ENCODE measurements around the gene LPGAT1. TPM values are rescaled to one million over a fixed set of nuclear protein-coding genes. Genes with fewer than 3 reads are reported as not detected.

Gene LPGAT1
- total and polyA plus RNA-seq, 11 donors, result 5.6 to 40.0 (median 25.0) TPM

DNA sequence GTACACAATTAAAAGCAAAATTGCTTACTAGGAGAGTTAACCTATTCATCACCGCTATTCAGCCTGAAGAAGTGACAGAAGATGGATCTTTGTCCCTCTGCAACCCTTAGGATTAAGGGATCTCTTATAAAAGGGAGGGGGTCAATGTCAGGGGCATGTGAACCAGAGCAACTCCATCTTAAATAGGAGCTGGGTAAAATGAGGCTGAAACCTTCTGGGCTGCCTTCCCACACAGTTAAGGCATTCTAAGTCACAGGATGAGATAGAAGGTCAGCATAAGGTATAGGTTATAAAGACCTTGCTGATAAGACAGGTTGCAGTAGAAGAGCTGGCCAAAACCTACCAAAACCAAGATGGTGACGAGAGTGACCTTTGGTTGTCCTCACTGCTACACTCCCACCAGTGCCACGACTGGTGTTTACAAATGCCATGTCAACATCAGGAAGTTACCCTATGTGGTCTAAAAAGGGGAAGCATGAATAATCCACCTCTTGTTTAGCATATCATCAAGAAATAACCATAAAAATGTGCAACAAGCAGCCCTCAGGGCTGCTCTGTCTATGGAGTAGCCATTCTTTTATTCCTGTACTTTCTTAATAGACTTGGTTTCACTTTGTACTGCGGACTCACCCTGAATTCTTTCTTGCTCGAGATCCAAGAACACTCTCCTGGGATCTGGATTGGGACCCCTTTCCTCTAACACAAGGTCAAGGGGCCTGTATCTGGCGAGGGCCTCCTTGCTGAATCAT is 119.8 kb downstream of the LPGAT1 start:
- intact Hi-C loops (cut with DNase I), result no loop called here
- WGBS, 4 donors, result 82 to 90% (median 85%) methylated on average over 6 of the region's 6 CpGs
- no peaks in the 10 kb centered on the region for H3K36me3 ChIP-seq
- ATAC-seq (no peak), DNase-seq (no peak)
- no peaks in the 10 kb centered on the region for H3K27me3 ChIP-seq
- TF ChIP-seq, protein P1, sequence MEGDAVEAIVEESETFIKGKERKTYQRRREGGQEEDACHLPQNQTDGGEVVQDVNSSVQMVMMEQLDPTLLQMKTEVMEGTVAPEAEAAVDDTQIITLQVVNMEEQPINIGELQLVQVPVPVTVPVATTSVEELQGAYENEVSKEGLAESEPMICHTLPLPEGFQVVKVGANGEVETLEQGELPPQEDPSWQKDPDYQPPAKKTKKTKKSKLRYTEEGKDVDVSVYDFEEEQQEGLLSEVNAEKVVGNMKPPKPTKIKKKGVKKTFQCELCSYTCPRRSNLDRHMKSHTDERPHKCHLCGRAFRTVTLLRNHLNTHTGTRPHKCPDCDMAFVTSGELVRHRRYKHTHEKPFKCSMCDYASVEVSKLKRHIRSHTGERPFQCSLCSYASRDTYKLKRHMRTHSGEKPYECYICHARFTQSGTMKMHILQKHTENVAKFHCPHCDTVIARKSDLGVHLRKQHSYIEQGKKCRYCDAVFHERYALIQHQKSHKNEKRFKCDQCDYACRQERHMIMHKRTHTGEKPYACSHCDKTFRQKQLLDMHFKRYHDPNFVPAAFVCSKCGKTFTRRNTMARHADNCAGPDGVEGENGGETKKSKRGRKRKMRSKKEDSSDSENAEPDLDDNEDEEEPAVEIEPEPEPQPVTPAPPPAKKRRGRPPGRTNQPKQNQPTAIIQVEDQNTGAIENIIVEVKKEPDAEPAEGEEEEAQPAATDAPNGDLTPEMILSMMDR (IDR thresholded peaks at IDR 0.05), result no peak
- no peak for TF ChIP-seq POLR2A (IDR thresholded peaks at IDR 0.05)
- H3K9me3 ChIP-seq, result no peaks in the 10 kb centered on the region
- H3K27ac ChIP-seq, result no peak overlapping the region
- peaks cover 0 to 3% (median 0%) of the 10 kb centered on the region in 12 donors for H3K4me1 ChIP-seq
- H3K4me3 ChIP-seq, result no peak overlapping the region

DNA sequence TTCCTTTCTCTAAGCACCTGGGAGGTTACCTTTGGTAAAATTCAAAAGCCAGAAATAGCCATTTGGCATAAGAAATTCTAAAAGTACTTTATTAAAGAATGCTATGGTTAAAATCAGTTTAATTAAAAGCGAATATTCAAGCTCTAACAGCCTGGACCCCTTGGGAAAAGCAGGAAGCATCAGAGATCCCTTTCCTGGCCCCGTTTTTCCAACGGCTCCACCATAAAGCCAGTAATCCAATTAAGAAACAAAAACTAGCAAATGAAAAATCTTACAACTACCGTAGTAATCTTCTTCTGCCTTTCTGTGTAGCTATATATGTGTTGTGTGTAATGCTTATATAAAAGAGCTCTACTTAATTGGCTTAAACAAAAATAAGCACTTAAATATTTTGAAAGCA is 121.6 kb downstream of the LPGAT1 start:
- peaks cover 0 to 11% (median 0%) of the 10 kb centered on the region in 12 donors for H3K4me1 ChIP-seq
- H3K9me3 ChIP-seq, result no peaks in the 10 kb centered on the region
- no peaks in the 10 kb centered on the region for H3K36me3 ChIP-seq
- H3K4me3 ChIP-seq, result no peak overlapping the region
- WGBS, 4 donors, result 63 to 79% (median 75%) methylated on average over 4 of the region's 4 CpGs
- no peak overlapping the region for H3K27ac ChIP-seq
- no peak for DNase-seq
- ATAC-seq, result no peak
- H3K27me3 ChIP-seq, result no peaks in the 10 kb centered on the region
- intact Hi-C loops (cut with DNase I), result no loop called here
- no peak for TF ChIP-seq POLR2A (IDR thresholded peaks at IDR 0.05)
- TF ChIP-seq, protein P1 (IDR thresholded peaks at IDR 0.05), result no peak

DNA sequence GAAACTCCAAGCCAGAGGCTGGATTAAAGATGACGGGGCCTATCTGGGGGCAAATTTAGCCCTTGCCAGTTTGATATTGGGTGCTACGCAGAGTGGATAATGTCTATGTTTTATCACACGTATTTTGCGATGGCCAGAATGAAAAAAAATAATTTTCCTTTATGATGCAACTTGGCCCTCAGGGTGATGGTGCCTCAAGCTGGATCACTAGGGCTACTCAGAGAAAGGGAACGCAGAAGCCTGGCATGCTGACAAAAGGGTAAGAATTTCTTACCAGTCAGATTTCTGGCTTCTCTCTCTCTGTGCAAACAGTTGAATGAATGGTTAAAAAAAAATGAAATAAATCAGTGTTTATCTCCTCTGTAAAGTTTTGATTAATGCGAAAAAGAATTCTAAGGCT is 122.6 kb downstream of the LPGAT1 start:
- Histone ChIP-seq H3K4me3 (no peak overlapping the region), H3K9me3 (no peaks in the 10 kb centered on the region), H3K36me3 (no peaks in the 10 kb centered on the region), H3K27me3 (no peaks in the 10 kb centered on the region), H3K27ac (no peak overlapping the region), H3K4me1 (peaks cover 0 to 11% (median 0%) of the 10 kb centered on the region in 12 donors)
- ATAC-seq (no peak), DNase-seq (no peak)
- 91 to 100% (median 96%) methylated on average over 6 of the region's 6 CpGs for WGBS, 4 donors
- TF ChIP-seq, protein P1 (IDR thresholded peaks at IDR 0.05), result no peak
- no peak for TF ChIP-seq POLR2A (IDR thresholded peaks at IDR 0.05)
- intact Hi-C loops (cut with DNase I), result no loop called here

DNA sequence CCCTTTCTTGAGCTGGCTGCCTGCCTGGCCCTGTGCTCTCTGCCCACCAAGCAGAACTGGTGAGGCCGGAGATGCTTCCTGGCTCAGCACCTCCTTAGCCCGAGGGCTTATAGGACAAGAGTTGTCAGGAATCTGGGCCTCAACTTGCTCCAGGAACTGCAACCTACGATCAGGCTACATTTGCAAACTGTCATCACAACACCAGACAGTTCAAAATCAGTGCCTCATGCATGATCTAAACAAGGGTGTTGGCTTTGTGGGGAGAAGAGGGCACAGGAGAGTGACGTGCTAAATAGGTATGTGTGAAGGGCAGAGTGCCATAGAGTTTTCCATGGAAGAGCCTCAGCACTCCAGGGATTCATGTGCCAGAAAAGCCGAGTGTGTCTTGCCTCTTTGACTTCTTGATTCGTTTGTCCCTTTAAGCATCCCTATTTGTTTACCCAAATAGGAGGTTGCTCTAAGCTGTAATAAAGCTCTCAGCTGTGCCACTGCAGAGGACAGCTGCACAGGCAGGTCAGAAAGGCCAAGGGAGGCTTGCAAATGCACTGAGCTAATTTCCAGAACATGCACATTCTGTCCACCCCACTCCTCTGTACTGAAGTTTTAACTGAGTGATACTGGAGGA is 125.0 kb downstream of the LPGAT1 start:
- Histone ChIP-seq H3K4me1 (peaks cover 0 to 11% (median 0%) of the 10 kb centered on the region in 12 donors), H3K9me3 (no peaks in the 10 kb centered on the region), H3K27ac (no peak overlapping the region), H3K4me3 (no peak overlapping the region), H3K36me3 (no peaks in the 10 kb centered on the region), H3K27me3 (no peaks in the 10 kb centered on the region)
- 42 to 61% (median 51%) methylated on average over 6 of the region's 6 CpGs for WGBS, 4 donors
- intact Hi-C loops (cut with DNase I), result no loop called here
- DNase-seq, result no peak
- TF ChIP-seq POLR2A (IDR thresholded peaks at IDR 0.05), result no peak
- TF ChIP-seq, protein P1 (IDR thresholded peaks at IDR 0.05), result no peak
- peak in 3 of 4 donors; percentile 27 to 44 (median 39) for ATAC-seq

Measured in heart left ventricle (tissue), 16 donors.